Right ventricle myocardium inferior (tissue), 1 donor: ENCODE results near the gene TMEM59. TPM values are rescaled to one million over a fixed set of nuclear protein-coding genes. Genes with fewer than 3 reads are reported as not detected.
"Not testable (repeated sequence)": the region's sequence is repeated elsewhere in the genome, so short reads cannot be mapped to it uniquely, and the experiment has no call there.

ENCODE experiments used
- ATAC-seq: fragments of 200-7000 bp; cut with Tn5 transposase; one replicate; pipeline ENCODE4 v1.9.1; 2020; ENCODE audit warnings: mild to moderate bottlenecking, moderate library complexity
- DNase-seq: peaks from one replicate; pipeline ENCODE4 v3.0.0; 2021; ENCODE audit errors: missing footprints
- intact Hi-C: fragments of 100-400 bp; cut with DNase I; formaldehyde crosslinking; loops from one replicate; pipeline ENCODE4 v1.11.0; 2022
- total RNA-seq: library from RNA; stranded (reverse); fragmentation: NEBNext Ultra II Directional; extraction: Animal tissue kit (Norgen Biotek cat#: 25700); gene quantifications from one replicate; pipeline ENCODE4 v1.2.1, GENCODE V29; 2021
- donor health status: DM: no; HTN: yes; CAD: no; lungs with severe emphysema.

Gene TMEM59
- total RNA-seq, 1 donor from 2014 or later: 341 TPM

- ATAC-seq: no peak
- intact Hi-C loops: loop anchor here (1.0 to 10.0 kb wide), 2 partner anchors 335 to 420 kb away; partner anchors contain the start of gene SSBP3
Observed at GRCh38 chr1:54069791-54070170, 16.8 kb upstream of the TMEM59 start.

GRCh38 chr1:54064299-54064698 lies 11.3 kb upstream of the TMEM59 start:
- ATAC-seq (no peak), DNase-seq (no peak)
- intact Hi-C loops: no loop called here

More at GRCh38 chr1:54069791-54070170, 16.8 kb upstream of the TMEM59 start:
- no peak for DNase-seq

GRCh38 chr1:54054438-54054749 lies 1.4 kb upstream of the TMEM59 start:
- ATAC-seq: no peak
- DNase-seq: no peak
- intact Hi-C loops: loop anchor here (5.0 kb wide), 2 partner anchors 107 to 162 kb away; partner anchors contain the start of genes DIO1, IFT25 and LRRC42

- DNase-seq: no peak
- ATAC-seq: no peak
- intact Hi-C loops: loop anchor here (5.0 kb wide), 2 partner anchors 107 to 162 kb away; partner anchors contain the start of genes DIO1, IFT25 and LRRC42
Observed at GRCh38 chr1:54053745-54054437, 887 bp upstream of the TMEM59 start.

GRCh38 chr1:54052431-54052933 lies 522 bp downstream of the TMEM59 start:
- intact Hi-C loops: loop anchor here (5.0 kb wide), 2 partner anchors 105 to 160 kb away; partner anchors contain the start of genes DIO1, IFT25 and LRRC42
- ATAC-seq (peak; percentile 11), DNase-seq (no peak)

GRCh38 chr1:54051933-54052430 lies 1.0 kb downstream of the TMEM59 start:
- intact Hi-C loops: loop anchor here (5.0 kb wide), 2 partner anchors 105 to 160 kb away; partner anchors contain the start of genes DIO1, IFT25 and LRRC42
- DNase-seq: no peak
- no peak for ATAC-seq

- not testable (repeated sequence) for DNase-seq, ATAC-seq
- intact Hi-C loops: loop anchor here (5.0 kb wide), 2 partner anchors 103 to 158 kb away; partner anchors contain the start of genes DIO1, IFT25 and LRRC42
Observed at GRCh38 chr1:54050435-54050834, 2.6 kb downstream of the TMEM59 start.

GRCh38 chr1:54047384-54048305 lies 5.4 kb downstream of the TMEM59 start:
- no peak for ATAC-seq
- intact Hi-C loops: no loop called here

GRCh38 chr1:54046671-54047383 lies 6.2 kb downstream of the TMEM59 start:
- ATAC-seq: no peak
- intact Hi-C loops: no loop called here

More at GRCh38 chr1:54047384-54048305, 5.4 kb downstream of the TMEM59 start:
- DNase-seq: no peak

GRCh38 chr1:54045496-54045895 lies 7.5 kb downstream of the TMEM59 start:
- DNase-seq (no peak), ATAC-seq (no peak)
- intact Hi-C loops: no loop called here

More at GRCh38 chr1:54046671-54047383, 6.2 kb downstream of the TMEM59 start:
- no peak for DNase-seq

- intact Hi-C loops: no loop called here
- ATAC-seq: no peak
- DNase-seq: no peak
Observed at GRCh38 chr1:54041806-54042205, 11.2 kb downstream of the TMEM59 start.

GRCh38 chr1:54037476-54037875 lies 15.5 kb downstream of the TMEM59 start:
- peak; percentile 46 for ATAC-seq
- intact Hi-C loops: no loop called here

GRCh38 chr1:54028306-54029251 lies 24.4 kb downstream of the TMEM59 start:
- DNase-seq (no peak), ATAC-seq (peak; percentile 26)
- intact Hi-C loops: no loop called here

More at GRCh38 chr1:54037476-54037875, 15.5 kb downstream of the TMEM59 start:
- no peak for DNase-seq

- no peak for DNase-seq
- ATAC-seq: peak; percentile 80
- intact Hi-C loops: no loop called here
Observed at GRCh38 chr1:54027848-54028247, 25.2 kb downstream of the TMEM59 start.

- intact Hi-C loops, DNase-seq, ATAC-seq: not testable (repeated sequence)
Observed at GRCh38 chr1:54024811-54025210, 28.2 kb downstream of the TMEM59 start.

- intact Hi-C loops: no loop called here
- no peak for DNase-seq
- ATAC-seq: no peak
Observed at GRCh38 chr1:54024358-54024757, 28.6 kb downstream of the TMEM59 start.

- DNase-seq, ATAC-seq, intact Hi-C loops: not testable (repeated sequence)
Observed at GRCh38 chr1:54019562-54020176, 33.3 kb downstream of the TMEM59 start.
